Measurements from ENCODE around the gene OR1B1. TPM values are rescaled to one million over a fixed set of nuclear protein-coding genes. Genes with fewer than 3 reads are reported as not detected.
"Not testable (repeated sequence)": the region's sequence is repeated elsewhere in the genome, so short reads cannot be mapped to it uniquely, and the experiment has no call there.

The OR1B1 gene
- polyA plus RNA-seq (2012; ENCODE audit: insufficient read depth, insufficient read length): not detected

GRCh38 chr9:122657527-122657926, at the start of gene OR1B1:
TSS of gene OR1B1 (minus strand) at chr9:122657627.
- H3K4me3 ChIP-seq (ENCODE audit: low read length): no peak within 1 kb of the TSS
- DNase-seq (ENCODE audit: low read depth, low spot score): no peak

- DNase-seq (ENCODE audit: low read depth, low spot score): no peak
- no peak overlapping the region for H3K4me3 ChIP-seq (ENCODE audit: low read length)
These were observed 38.3 kb upstream of the OR1B1 start for GRCh38 chr9:122695696-122696095.

GRCh38 chr9:122684851-122685250, 27.4 kb upstream of the OR1B1 start:
- H3K4me3 ChIP-seq (ENCODE audit: low read length): no peak overlapping the region
- no peak for DNase-seq (ENCODE audit: low read depth, low spot score)

- H3K4me3 ChIP-seq (ENCODE audit: low read length): no peak overlapping the region
- DNase-seq (ENCODE audit: low read depth, low spot score): no peak
These were observed 15.1 kb upstream of the OR1B1 start for GRCh38 chr9:122672481-122672880.

- no peak within 1 kb of the TSS for H3K4me3 ChIP-seq (ENCODE audit: low read length)
- no peak for DNase-seq (ENCODE audit: low read depth, low spot score)
These were observed 4.0 kb upstream of the OR1B1 start, which contains the start of gene OR1L1 for GRCh38 chr9:122661416-122661815. TSS of gene OR1L1 (plus strand) at chr9:122661716. CDS start at chr9:122661716, 0 bp downstream.

- H3K4me3 ChIP-seq (ENCODE audit: low read length): no peak overlapping the region
- DNase-seq (ENCODE audit: low read depth, low spot score): no peak
These were observed 1.0 kb downstream of the OR1B1 start for GRCh38 chr9:122656378-122656777.

GRCh38 chr9:122642226-122642625, 15.2 kb downstream of the OR1B1 start:
- peak; percentile 14 for DNase-seq (ENCODE audit: low read depth, low spot score)
- H3K4me3 ChIP-seq (ENCODE audit: low read length): no peak overlapping the region

GRCh38 chr9:122619996-122620395, 37.4 kb downstream of the OR1B1 start:
- no peak for DNase-seq (ENCODE audit: low read depth, low spot score)
- no peak overlapping the region for H3K4me3 ChIP-seq (ENCODE audit: low read length)

- no peak for DNase-seq (ENCODE audit: low read depth, low spot score)
- no peak within 1 kb of the TSS for H3K4me3 ChIP-seq (ENCODE audit: low read length)
These were observed 43.1 kb downstream of the OR1B1 start, which contains the start of gene OR1Q1 for GRCh38 chr9:122614362-122614761. TSS of gene OR1Q1 (plus strand) at chr9:122614738. CDS start at chr9:122614738, 0 bp downstream.

- no peak overlapping the region for H3K4me3 ChIP-seq (ENCODE audit: low read length)
- DNase-seq (ENCODE audit: low read depth, low spot score): no peak
These were observed 47.6 kb downstream of the OR1B1 start for GRCh38 chr9:122609804-122610203.

GRCh38 chr9:122606587-122606986, 50.8 kb downstream of the OR1B1 start:
- H3K4me3 ChIP-seq (ENCODE audit: low read length): no peak overlapping the region
- no peak for DNase-seq (ENCODE audit: low read depth, low spot score)

- no peak overlapping the region for H3K4me3 ChIP-seq (ENCODE audit: low read length)
- DNase-seq (ENCODE audit: low read depth, low spot score): no peak
These were observed 51.7 kb downstream of the OR1B1 start for GRCh38 chr9:122605691-122606090.

- H3K4me3 ChIP-seq (ENCODE audit: low read length); DNase-seq (ENCODE audit: low read depth, low spot score): not testable (repeated sequence)
These were observed 74.1 kb downstream of the OR1B1 start, which contains the start of gene OR1L8 for GRCh38 chr9:122583284-122583683. TSS of gene OR1L8 (minus strand) at chr9:122583384. CDS start at chr9:122568477, 14,907 bp downstream.

- no peak overlapping the region for H3K4me3 ChIP-seq (ENCODE audit: low read length)
- DNase-seq (ENCODE audit: low read depth, low spot score): no peak
These were observed 77.1 kb downstream of the OR1B1 start for GRCh38 chr9:122580360-122580759.

- no peak for DNase-seq (ENCODE audit: low read depth, low spot score)
- H3K4me3 ChIP-seq (ENCODE audit: low read length): no peak overlapping the region
These were observed 77.6 kb downstream of the OR1B1 start for GRCh38 chr9:122579874-122580273.

Measured in Jurkat, Clone E6-1 (cell line).